ENCODE measurements around the gene DCBLD2. TPM values are rescaled to one million over a fixed set of nuclear protein-coding genes. Genes with fewer than 3 reads are reported as not detected.
A peak's percentile ranks its signal among the peaks of the same experiment; 100 is the strongest.

DCBLD2 gene
- total and polyA plus RNA-seq, 2 experiments from 2014 or later, result 68.3 to 203 TPM

- in situ Hi-C loops (cut with MboI), result loop anchor here (10.0 kb wide), 1 partner anchor 934 kb away; no protein-coding TSS in a partner anchor
- H3K36me3 ChIP-seq (ENCODE audit: low read depth), result peaks cover 49% of the 10 kb centered on the region
Measured at GRCh38 chr3:98821063-98821462, 80.4 kb downstream of the DCBLD2 start.

GRCh38 chr3:98817547-98818041 lies 83.9 kb downstream of the DCBLD2 start:
- Histone ChIP-seq H3F3A (ENCODE audit: insufficient read depth) (peaks cover 71% of the 10 kb centered on the region), H3K27ac (no peak overlapping the region), H3K9me3 (ENCODE audit: low read depth) (no peaks in the 10 kb centered on the region), H3K4me3 (no peak overlapping the region), H3K9me2 (ENCODE audit: insufficient read depth) (no peaks in the 10 kb centered on the region), H4K20me1 (ENCODE audit: insufficient read depth) (no peaks in the 10 kb centered on the region), H3K36me3 (ENCODE audit: low read depth) (peaks cover 72% of the 10 kb centered on the region), H3K27me3 (replicated peaks; ENCODE audit: insufficient read depth) (no peaks in the 10 kb centered on the region), H3K4me2 (ENCODE audit: unreplicated experiment) (no peak overlapping the region), H2AFZ (no peak overlapping the region), H3K79me2 (ENCODE audit: insufficient read depth) (peaks cover 31% of the 10 kb centered on the region), H3K4me1 (ENCODE audit: insufficient read depth) (peaks cover 24% of the 10 kb centered on the region), H3K9ac (no peak overlapping the region)
- WGBS, 2 experiments (ENCODE audit: low coverage in 1 of 2, low lambda C conversion rate in 2 of 2, missing lambda C conversion rate in 2 of 2), result 7 to 11% methylated on average over 3 of the region's 3 CpGs
- no peak for TF ChIP-seq EZH2phosphoT487 (IDR thresholded peaks at IDR 0.05; ENCODE audit: insufficient read depth, low read depth)
- no peak for TF ChIP-seq EZH2 (IDR thresholded peaks at IDR 0.05; ENCODE audit: insufficient read depth, poor library complexity, severe bottlenecking)
- in situ Hi-C loops (cut with MboI), result loop anchor here (5.0 kb wide), 1 partner anchor 175 kb away; no protein-coding TSS in a partner anchor
- peak; percentile 60 for DNase-seq

More at GRCh38 chr3:98821063-98821462, 80.4 kb downstream of the DCBLD2 start:
- Histone ChIP-seq H3F3A (ENCODE audit: insufficient read depth) (peaks cover 74% of the 10 kb centered on the region), H3K4me3 (no peak overlapping the region), H3K79me2 (ENCODE audit: insufficient read depth) (peaks cover 51% of the 10 kb centered on the region), H3K9me2 (ENCODE audit: insufficient read depth) (no peaks in the 10 kb centered on the region), H3K27ac (peak overlapping the region; percentile 14; the same call in 1 of the 2 replicates), H2AFZ (no peak overlapping the region), H3K9ac (no peak overlapping the region), H3K27me3 (replicated peaks; ENCODE audit: insufficient read depth) (no peaks in the 10 kb centered on the region), H3K4me2 (ENCODE audit: unreplicated experiment) (no peak overlapping the region), H4K20me1 (ENCODE audit: insufficient read depth) (no peaks in the 10 kb centered on the region), H3K9me3 (ENCODE audit: low read depth) (no peaks in the 10 kb centered on the region), H3K4me1 (ENCODE audit: insufficient read depth) (peaks cover 19% of the 10 kb centered on the region)
- 47 to 51% methylated on average over 3 of the region's 3 CpGs for WGBS, 2 experiments (ENCODE audit: low coverage in 1 of 2, low lambda C conversion rate in 2 of 2, missing lambda C conversion rate in 2 of 2)
- no peak for TF ChIP-seq EZH2phosphoT487 (IDR thresholded peaks at IDR 0.05; ENCODE audit: insufficient read depth, low read depth)
- no peak for TF ChIP-seq EZH2 (IDR thresholded peaks at IDR 0.05; ENCODE audit: insufficient read depth, poor library complexity, severe bottlenecking)
- no peak for DNase-seq

DNA sequence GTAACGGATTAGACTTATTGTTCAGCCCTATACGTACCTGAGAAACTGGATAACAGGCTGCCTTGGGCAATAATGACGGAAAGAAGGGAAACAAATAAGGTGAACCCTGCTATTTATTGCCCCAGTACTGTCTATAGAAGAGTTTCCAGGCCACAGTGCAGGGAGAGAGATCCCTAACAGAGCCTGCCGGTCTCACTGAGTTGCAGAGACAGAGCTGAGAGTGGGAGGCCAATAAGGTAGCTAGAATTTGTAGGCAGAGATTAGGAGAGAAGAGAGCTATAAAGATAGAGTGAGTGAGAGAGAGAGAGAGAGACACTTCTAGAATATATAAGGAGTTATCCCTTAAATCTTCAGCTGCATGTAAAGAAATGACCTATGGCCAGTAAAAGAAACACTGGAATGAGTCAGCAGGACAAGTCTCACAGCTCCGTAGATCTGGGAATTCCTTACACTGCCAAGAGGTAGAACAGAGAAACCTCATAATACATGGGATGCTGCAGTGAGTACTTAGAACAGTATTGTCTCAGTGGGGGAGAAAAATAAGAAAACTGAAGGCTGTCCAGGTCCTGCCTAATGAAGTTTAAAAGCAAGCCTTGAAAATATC lies 86.6 kb downstream of the DCBLD2 start:
- peak overlapping the region; percentile 39 for H3K27ac ChIP-seq
- H3K79me2 ChIP-seq (ENCODE audit: insufficient read depth), result peaks cover 31% of the 10 kb centered on the region
- H2AFZ ChIP-seq, result no peak overlapping the region
- peak overlapping the region; percentile 19; the same call in 1 of the 2 replicates for H3K9ac ChIP-seq
- no peaks in the 10 kb centered on the region for H3K9me3 ChIP-seq (ENCODE audit: low read depth)
- in situ Hi-C loops (cut with MboI), result loop anchor here (5.0 kb wide), 1 partner anchor 177 kb away; no protein-coding TSS in a partner anchor
- H3K36me3 ChIP-seq (ENCODE audit: low read depth), result peaks cover 86% of the 10 kb centered on the region
- H3K27me3 ChIP-seq (replicated peaks; ENCODE audit: insufficient read depth), result no peaks in the 10 kb centered on the region
- no peaks in the 10 kb centered on the region for H4K20me1 ChIP-seq (ENCODE audit: insufficient read depth)
- 78 to 80% methylated on average over 5 of the region's 5 CpGs for WGBS, 2 experiments (ENCODE audit: low coverage in 1 of 2, low lambda C conversion rate in 2 of 2, missing lambda C conversion rate in 2 of 2)
- TF ChIP-seq EZH2 (IDR thresholded peaks at IDR 0.05; ENCODE audit: insufficient read depth, poor library complexity, severe bottlenecking), result no peak
- no peak for TF ChIP-seq EZH2phosphoT487 (IDR thresholded peaks at IDR 0.05; ENCODE audit: insufficient read depth, low read depth)
- peaks cover 19% of the 10 kb centered on the region for H3K4me1 ChIP-seq (ENCODE audit: insufficient read depth)
- H3F3A ChIP-seq (ENCODE audit: insufficient read depth), result peaks cover 62% of the 10 kb centered on the region
- H3K9me2 ChIP-seq (ENCODE audit: insufficient read depth), result no peaks in the 10 kb centered on the region
- peak; percentile 77 for DNase-seq
- H3K4me2 ChIP-seq (ENCODE audit: unreplicated experiment), result peak overlapping the region; percentile 6
- no peak overlapping the region for H3K4me3 ChIP-seq

GRCh38 chr3:98812851-98813374 lies 88.6 kb downstream of the DCBLD2 start:
- H3K4me2 ChIP-seq (ENCODE audit: unreplicated experiment), result no peak overlapping the region
- no peaks in the 10 kb centered on the region for H4K20me1 ChIP-seq (ENCODE audit: insufficient read depth)
- H3K4me1 ChIP-seq (ENCODE audit: insufficient read depth), result peaks cover 17% of the 10 kb centered on the region
- peaks cover 24% of the 10 kb centered on the region for H3K79me2 ChIP-seq (ENCODE audit: insufficient read depth)
- DNase-seq, result peak; percentile 60
- H3K27me3 ChIP-seq (replicated peaks; ENCODE audit: insufficient read depth), result no peaks in the 10 kb centered on the region
- no peak overlapping the region for H2AFZ ChIP-seq
- H3K9me3 ChIP-seq (ENCODE audit: low read depth), result no peaks in the 10 kb centered on the region
- peaks cover 48% of the 10 kb centered on the region for H3F3A ChIP-seq (ENCODE audit: insufficient read depth)
- no peak overlapping the region for H3K9ac ChIP-seq
- peaks cover 86% of the 10 kb centered on the region for H3K36me3 ChIP-seq (ENCODE audit: low read depth)
- in situ Hi-C loops (cut with MboI), result no loop called here
- WGBS, 2 experiments (ENCODE audit: low coverage in 1 of 2, low lambda C conversion rate in 2 of 2, missing lambda C conversion rate in 2 of 2), result 66 to 70% methylated on average over 5 of the region's 5 CpGs
- TF ChIP-seq EZH2 (IDR thresholded peaks at IDR 0.05; ENCODE audit: insufficient read depth, poor library complexity, severe bottlenecking) (no peak), EZH2phosphoT487 (IDR thresholded peaks at IDR 0.05; ENCODE audit: insufficient read depth, low read depth) (no peak)
- H3K9me2 ChIP-seq (ENCODE audit: insufficient read depth), result no peaks in the 10 kb centered on the region
- H3K4me3 ChIP-seq, result no peak overlapping the region
- no peak overlapping the region for H3K27ac ChIP-seq

Data from GM23248 (cell line).